OCI-LY1 (cell line): ENCODE data around the gene PAK5.

Experiments used
- H2AFZ ChIP-seq: fragments of 200-600 bp; sonication (generic), shearing (Covaris generic); 2 replicates; pipeline ENCODE4 v1.6.0; 2014; ENCODE audit warnings: antibody characterized with exemption, mild to moderate bottlenecking, low read length
- H3F3A ChIP-seq: fragments of 200-600 bp; sonication (generic), shearing (Covaris generic); 2 replicates; pipeline ENCODE4 v1.6.0; 2014; ENCODE audit warnings: mild to moderate bottlenecking, antibody characterized with exemption, low read length, moderate library complexity; ENCODE audit not compliant: insufficient read depth
- H3K27ac ChIP-seq: fragments of 200-600 bp; sonication (generic); 2 replicates; pipeline ENCODE4 v1.5.1; 2014; ENCODE audit warnings: low read length, mixed run types, mild to moderate bottlenecking, low read depth; ENCODE audit not compliant: poor library complexity, severe bottlenecking
- H3K27me3 ChIP-seq: fragments of 200-600 bp; sonication (generic); 2 replicates; pipeline ENCODE4 v1.6.0; 2014; ENCODE audit warnings: antibody characterized with exemption, mild to moderate bottlenecking, low read length, moderate library complexity; ENCODE audit not compliant: insufficient read depth
- H3K36me3 ChIP-seq: fragments of 200-600 bp; sonication (generic); 2 replicates; pipeline ENCODE4 v1.6.1; 2014; ENCODE audit warnings: mild to moderate bottlenecking, antibody characterized with exemption, low read length, moderate library complexity, mixed read lengths; ENCODE audit not compliant: insufficient read depth
- H3K4me1 ChIP-seq: fragments of 200-600 bp; sonication (generic); 2 replicates; pipeline ENCODE4 v1.5.1; 2014; ENCODE audit warnings: mild to moderate bottlenecking, low read length, moderate library complexity; ENCODE audit not compliant: insufficient read depth, severe bottlenecking
- H3K4me2 ChIP-seq: fragments of 200-600 bp; sonication (generic), shearing (Covaris generic); 2 replicates; pipeline ENCODE4 v1.6.1; 2014; ENCODE audit warnings: low read length
- H3K4me3 ChIP-seq: fragments of 200-600 bp; sonication (generic); 2 replicates; pipeline ENCODE4 v1.5.1; 2014; ENCODE audit warnings: low read length, low read depth, mild to moderate bottlenecking, mixed read lengths; ENCODE audit not compliant: poor library complexity, severe bottlenecking
- H3K79me2 ChIP-seq: fragments of 200-600 bp; shearing (Covaris generic); 2 replicates; pipeline ENCODE4 v1.6.1; 2016; ENCODE audit warnings: mixed run types, low read length, mixed read lengths; ENCODE audit not compliant: insufficient read depth
- H3K9ac ChIP-seq: fragments of 200-600 bp; sonication (generic), shearing (Covaris generic); 2 replicates; pipeline ENCODE4 v1.6.1; 2014; ENCODE audit warnings: mild to moderate bottlenecking, low read length, mixed read lengths
- H3K9me2 ChIP-seq: fragments of 200-600 bp; sonication (generic), shearing (Covaris generic); 2 replicates; pipeline ENCODE4 v1.6.1; 2014; ENCODE audit warnings: low read depth, mild to moderate bottlenecking, low read length, mixed read lengths
- H3K9me3 ChIP-seq: fragments of 200-600 bp; shearing (Covaris generic); 2 replicates; pipeline ENCODE4 v1.6.1; 2014; ENCODE audit warnings: low read length, mixed read lengths
- H4K20me1 ChIP-seq: fragments of 200-600 bp; sonication (generic), shearing (Covaris generic); 2 replicates; pipeline ENCODE4 v1.6.0; 2016; ENCODE audit warnings: mild to moderate bottlenecking, low read length; ENCODE audit not compliant: insufficient read depth
- CTCF ChIP-seq: fragments of 200-600 bp; sonication (generic), shearing (Covaris generic); IDR thresholded peaks from 2 replicates; pipeline ENCODE4 v1.5.1; 2017; ENCODE audit warnings: mild to moderate bottlenecking, antibody characterized with exemption, low read length, moderate library complexity, mixed read lengths
- EZH2 ChIP-seq: fragments of 200-600 bp; sonication (generic), shearing (Covaris generic); IDR thresholded peaks from 2 replicates; pipeline ENCODE4 v1.8.0; 2017; ENCODE audit warnings: borderline replicate concordance, mixed run types, mild to moderate bottlenecking, antibody characterized with exemption, low read length, moderate library complexity, mixed read lengths

Gene PAK5

GRCh38 chr20:9516234-9516871 is 322.5 kb downstream of the PAK5 start:
- H3K4me1 ChIP-seq: no peaks in the 10 kb centered on the region
- H3K4me3 ChIP-seq: no peak overlapping the region
- H3F3A ChIP-seq: no peaks in the 10 kb centered on the region
- TF ChIP-seq EZH2 (no peak), CTCF (no peak)
- H3K36me3 ChIP-seq: no peaks in the 10 kb centered on the region
- H3K9me2 ChIP-seq: no peaks in the 10 kb centered on the region
- no peak overlapping the region for H3K9ac ChIP-seq
- H3K4me2 ChIP-seq: no peak overlapping the region
- no peak overlapping the region for H2AFZ ChIP-seq
- H3K27ac ChIP-seq: no peak overlapping the region
- no peaks in the 10 kb centered on the region for H4K20me1 ChIP-seq
- H3K27me3 ChIP-seq: no peaks in the 10 kb centered on the region
- H3K9me3 ChIP-seq: no peaks in the 10 kb centered on the region
- no peaks in the 10 kb centered on the region for H3K79me2 ChIP-seq

DNA sequence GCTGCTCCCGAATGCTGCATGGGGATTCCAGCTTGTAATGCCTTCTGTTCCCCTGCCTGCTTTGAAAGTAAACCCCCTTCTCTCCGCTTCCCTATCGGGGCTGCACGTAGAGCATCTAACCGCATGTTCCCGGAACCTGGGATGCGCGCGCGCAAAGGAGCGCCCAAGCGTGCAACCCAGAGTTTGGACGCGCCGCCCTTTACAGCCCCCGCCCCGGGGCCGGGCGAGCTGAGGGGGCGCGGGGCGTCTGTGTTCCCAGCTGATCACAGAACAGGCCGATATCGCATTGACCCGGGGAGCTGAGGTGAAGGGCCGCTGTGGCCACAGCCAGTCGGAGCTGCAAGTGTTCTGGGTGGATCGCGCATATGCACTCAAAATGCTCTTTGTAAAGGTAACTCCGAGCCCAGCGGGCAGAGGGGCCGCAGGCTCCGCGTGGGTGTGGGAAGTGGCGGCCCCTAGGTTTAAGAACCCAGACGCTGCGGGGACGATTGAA is 323.1 kb downstream of the PAK5 start:
- Histone ChIP-seq H3K9me2 (no peaks in the 10 kb centered on the region), H3K36me3 (no peaks in the 10 kb centered on the region), H3K27me3 (no peaks in the 10 kb centered on the region), H3K4me3 (no peak overlapping the region), H3F3A (no peaks in the 10 kb centered on the region), H3K9ac (no peak overlapping the region), H3K4me1 (no peaks in the 10 kb centered on the region), H3K4me2 (no peak overlapping the region), H2AFZ (no peak overlapping the region), H4K20me1 (no peaks in the 10 kb centered on the region), H3K27ac (no peak overlapping the region), H3K79me2 (no peaks in the 10 kb centered on the region), H3K9me3 (no peaks in the 10 kb centered on the region)
- TF ChIP-seq EZH2: no peak
- no peak for TF ChIP-seq CTCF

GRCh38 chr20:9515214-9515585 is 323.7 kb downstream of the PAK5 start:
- no peak overlapping the region for H3K4me2 ChIP-seq

More at GRCh38 chr20:9515214-9515585, 323.7 kb downstream of the PAK5 start:
- no peaks in the 10 kb centered on the region for H3K79me2 ChIP-seq
- H3K4me3 ChIP-seq: no peak overlapping the region
- no peak overlapping the region for H3K9ac ChIP-seq
- no peaks in the 10 kb centered on the region for H4K20me1 ChIP-seq
- H2AFZ ChIP-seq: no peak overlapping the region
- no peaks in the 10 kb centered on the region for H3K36me3 ChIP-seq
- no peaks in the 10 kb centered on the region for H3K4me1 ChIP-seq
- no peak for TF ChIP-seq EZH2
- no peak for TF ChIP-seq CTCF
- no peaks in the 10 kb centered on the region for H3K9me2 ChIP-seq
- H3K9me3 ChIP-seq: no peaks in the 10 kb centered on the region
- no peaks in the 10 kb centered on the region for H3F3A ChIP-seq
- H3K27me3 ChIP-seq: no peaks in the 10 kb centered on the region
- H3K27ac ChIP-seq: no peak overlapping the region
